ENCODE results near the gene FLNC. TPM values are rescaled to one million over a fixed set of nuclear protein-coding genes. Genes with fewer than 3 reads are reported as not detected.

Gene FLNC
- polyA plus RNA-seq, 3 donors from 2014 or later = not detected

DNA sequence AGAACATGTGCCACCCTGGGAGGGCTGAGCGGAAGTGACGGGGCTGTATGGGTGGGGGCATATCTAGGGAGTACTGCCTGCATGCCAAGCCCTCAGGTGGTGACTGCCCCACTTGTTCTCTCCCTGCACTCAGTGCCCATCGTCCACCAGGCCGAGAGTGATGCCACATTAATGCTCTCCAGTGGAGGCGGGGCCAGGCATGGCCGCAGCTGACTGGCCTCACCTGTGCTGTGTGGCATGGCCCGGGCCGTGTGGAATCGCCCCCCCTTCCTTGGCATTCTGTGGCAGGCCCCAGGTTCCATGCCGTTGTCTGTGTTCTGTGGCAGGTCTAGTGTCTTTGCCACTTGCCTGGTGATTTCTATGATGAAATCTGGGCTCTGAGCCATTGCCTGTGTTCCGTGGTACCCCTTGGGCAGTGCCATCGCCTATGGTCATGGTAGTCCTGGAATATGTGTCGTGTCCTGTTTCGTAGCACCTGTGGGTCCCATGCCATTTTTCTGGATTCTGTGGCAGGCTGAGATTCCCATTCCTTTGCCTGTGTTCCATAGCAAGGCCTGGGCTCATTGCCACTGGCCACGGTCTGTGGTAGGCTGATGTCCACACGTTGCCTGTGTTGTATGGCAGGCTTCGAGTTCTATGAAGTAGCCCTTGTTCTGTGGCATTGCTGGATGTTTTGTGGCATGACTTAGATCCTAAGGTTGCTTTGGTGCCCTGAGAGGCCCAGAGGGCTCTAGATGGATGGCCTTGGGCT, 8.9 kb downstream of the FLNC start:
- Mint-ChIP-seq H3K9me3 (no peaks in the 10 kb centered on the region), H3K4me1 (peaks cover 0 to 2% of the 10 kb centered on the region in 2 donors), H3K4me3 (no peak overlapping the region), H3K27me3 (ENCODE audit: low read depth in 3 of 3) (peaks cover 0 to 3% (median 3%) of the 10 kb centered on the region in 3 donors), H3K27ac (no peak overlapping the region), H3K36me3 (no peaks in the 10 kb centered on the region)
- no peak for DNase-seq

DNA sequence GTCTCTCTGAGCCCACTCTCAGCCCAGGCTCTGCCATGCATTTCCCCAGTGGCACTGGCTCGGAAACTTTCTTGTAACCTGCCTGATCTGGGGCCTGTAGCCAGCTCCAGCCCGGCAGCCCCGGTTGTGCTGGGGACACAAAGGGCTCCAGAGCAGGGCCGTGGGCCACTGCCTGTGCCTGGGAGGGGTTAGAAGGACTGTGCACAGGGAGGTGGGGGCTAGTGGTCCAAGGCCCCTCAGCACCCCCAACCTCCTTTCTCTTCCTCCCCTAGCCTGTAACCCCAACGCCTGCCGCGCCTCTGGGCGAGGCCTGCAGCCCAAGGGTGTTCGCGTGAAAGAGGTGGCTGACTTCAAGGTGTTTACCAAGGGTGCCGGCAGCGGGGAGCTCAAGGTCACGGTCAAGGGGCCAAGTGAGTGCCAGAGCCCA, 9.6 kb downstream of the FLNC start:
- Mint-ChIP-seq H3K9me3 (no peaks in the 10 kb centered on the region), H3K4me1 (peaks cover 0 to 2% of the 10 kb centered on the region in 2 donors), H3K4me3 (no peak overlapping the region), H3K27me3 (ENCODE audit: low read depth in 3 of 3) (peaks cover 0 to 3% (median 3%) of the 10 kb centered on the region in 3 donors), H3K27ac (no peak overlapping the region), H3K36me3 (no peaks in the 10 kb centered on the region)
- DNase-seq = no peak

DNA sequence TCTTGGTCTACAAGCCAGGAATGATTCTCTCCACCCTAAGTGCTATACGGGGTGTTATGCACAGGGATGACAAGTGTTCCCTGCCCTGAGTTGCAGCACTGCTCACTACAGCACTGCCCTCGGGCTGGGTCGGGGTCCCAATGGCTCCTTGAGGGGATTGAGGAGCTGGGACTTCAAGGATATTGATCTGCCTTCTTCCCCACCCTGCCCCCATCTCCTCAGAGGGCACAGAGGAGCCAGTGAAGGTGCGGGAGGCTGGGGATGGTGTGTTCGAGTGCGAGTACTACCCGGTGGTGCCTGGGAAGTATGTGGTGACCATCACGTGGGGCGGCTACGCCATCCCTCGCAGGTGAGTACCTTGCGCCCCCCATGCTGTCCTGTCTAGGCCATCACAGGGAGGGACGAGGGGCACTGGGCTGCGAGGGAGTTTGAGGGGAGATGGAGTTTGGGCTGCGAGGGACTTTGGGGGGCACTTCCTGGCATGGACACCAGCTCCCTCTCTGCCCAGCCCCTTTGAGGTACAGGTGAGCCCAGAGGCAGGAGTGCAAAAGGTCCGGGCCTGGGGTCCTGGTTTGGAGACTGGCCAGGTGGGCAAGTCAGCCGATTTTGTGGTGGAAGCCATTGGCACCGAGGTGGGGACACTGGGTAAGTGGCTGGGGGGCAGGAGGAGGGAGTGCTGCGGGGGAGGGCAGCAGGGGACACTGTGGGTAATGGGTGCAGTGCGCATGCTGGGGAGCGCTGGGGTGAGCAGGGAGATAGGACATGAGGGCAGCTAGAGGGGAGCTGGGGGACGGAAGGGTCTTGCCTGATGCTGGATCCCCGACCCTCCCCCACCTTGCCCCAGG, 10.3 kb downstream of the FLNC start:
- peaks cover 0 to 3% (median 3%) of the 10 kb centered on the region in 3 donors for H3K27me3 Mint-ChIP-seq (ENCODE audit: low read depth in 3 of 3)

DNA sequence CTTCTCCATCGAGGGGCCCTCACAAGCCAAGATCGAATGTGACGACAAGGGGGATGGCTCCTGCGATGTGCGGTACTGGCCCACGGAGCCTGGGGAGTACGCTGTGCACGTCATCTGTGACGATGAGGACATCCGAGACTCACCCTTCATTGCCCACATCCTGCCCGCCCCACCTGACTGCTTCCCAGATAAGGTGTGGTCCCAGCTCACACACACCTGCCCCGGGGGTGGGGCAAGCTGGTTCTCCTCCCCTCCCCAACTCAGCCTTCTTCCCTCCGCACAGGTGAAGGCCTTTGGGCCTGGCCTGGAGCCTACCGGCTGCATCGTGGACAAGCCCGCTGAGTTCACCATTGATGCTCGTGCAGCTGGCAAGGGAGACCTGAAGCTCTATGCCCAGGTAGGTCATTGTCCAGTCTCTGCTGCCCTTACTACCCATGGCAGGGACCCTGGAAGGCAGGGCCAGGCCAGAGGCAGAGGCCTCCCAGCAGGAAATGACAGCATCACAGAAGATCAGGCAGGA, 11.0 kb downstream of the FLNC start:
- Mint-ChIP-seq H3K9me3 (no peaks in the 10 kb centered on the region), H3K4me1 (peaks cover 0 to 2% of the 10 kb centered on the region in 2 donors), H3K4me3 (no peak overlapping the region), H3K36me3 (no peaks in the 10 kb centered on the region), H3K27ac (no peak overlapping the region), H3K27me3 (ENCODE audit: low read depth in 3 of 3) (peaks cover 0 to 3% (median 1%) of the 10 kb centered on the region in 3 donors)
- DNase-seq = no peak

More for the DNA sequence above, 10.3 kb downstream of the FLNC start:
- Mint-ChIP-seq H3K27ac (no peak overlapping the region), H3K9me3 (no peaks in the 10 kb centered on the region), H3K4me3 (no peak overlapping the region), H3K36me3 (no peaks in the 10 kb centered on the region), H3K4me1 (peaks cover 0 to 2% of the 10 kb centered on the region in 2 donors)
- no peak for DNase-seq

DNA sequence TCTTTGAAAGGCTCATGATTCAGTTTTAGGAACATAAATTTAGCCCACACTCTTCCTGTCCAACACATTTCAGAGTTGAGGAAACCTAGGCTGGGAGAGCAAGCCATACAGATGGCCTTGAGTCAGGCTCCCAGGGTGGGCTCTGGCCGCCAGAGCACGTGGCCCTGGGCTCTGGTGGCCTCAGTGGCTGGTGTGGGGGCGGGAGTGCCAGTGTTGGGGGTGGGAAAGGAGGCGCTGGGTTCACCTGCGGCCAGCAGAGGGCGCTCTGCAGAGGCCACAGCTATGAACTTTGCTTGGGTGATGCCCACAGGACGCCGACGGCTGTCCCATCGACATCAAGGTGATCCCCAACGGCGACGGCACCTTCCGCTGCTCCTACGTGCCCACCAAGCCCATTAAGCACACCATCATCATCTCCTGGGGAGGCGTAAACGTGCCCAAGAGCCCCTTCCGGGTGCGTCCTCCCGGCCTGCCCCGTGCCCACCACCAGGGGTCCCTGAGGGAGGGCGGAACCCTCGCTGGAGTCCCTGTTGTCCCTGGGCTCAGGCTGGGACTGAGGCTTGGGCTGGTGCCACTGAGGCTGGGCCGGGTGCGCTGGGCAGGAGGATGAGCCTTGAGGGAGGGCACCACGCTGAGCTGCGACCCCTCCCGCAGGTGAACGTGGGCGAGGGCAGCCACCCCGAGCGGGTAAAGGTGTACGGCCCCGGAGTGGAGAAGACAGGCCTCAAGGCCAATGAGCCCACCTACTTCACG, 11.9 kb downstream of the FLNC start:
- no peak overlapping the region for H3K27ac Mint-ChIP-seq
- H3K4me1 Mint-ChIP-seq = peaks cover 0 to 2% of the 10 kb centered on the region in 2 donors

DNA sequence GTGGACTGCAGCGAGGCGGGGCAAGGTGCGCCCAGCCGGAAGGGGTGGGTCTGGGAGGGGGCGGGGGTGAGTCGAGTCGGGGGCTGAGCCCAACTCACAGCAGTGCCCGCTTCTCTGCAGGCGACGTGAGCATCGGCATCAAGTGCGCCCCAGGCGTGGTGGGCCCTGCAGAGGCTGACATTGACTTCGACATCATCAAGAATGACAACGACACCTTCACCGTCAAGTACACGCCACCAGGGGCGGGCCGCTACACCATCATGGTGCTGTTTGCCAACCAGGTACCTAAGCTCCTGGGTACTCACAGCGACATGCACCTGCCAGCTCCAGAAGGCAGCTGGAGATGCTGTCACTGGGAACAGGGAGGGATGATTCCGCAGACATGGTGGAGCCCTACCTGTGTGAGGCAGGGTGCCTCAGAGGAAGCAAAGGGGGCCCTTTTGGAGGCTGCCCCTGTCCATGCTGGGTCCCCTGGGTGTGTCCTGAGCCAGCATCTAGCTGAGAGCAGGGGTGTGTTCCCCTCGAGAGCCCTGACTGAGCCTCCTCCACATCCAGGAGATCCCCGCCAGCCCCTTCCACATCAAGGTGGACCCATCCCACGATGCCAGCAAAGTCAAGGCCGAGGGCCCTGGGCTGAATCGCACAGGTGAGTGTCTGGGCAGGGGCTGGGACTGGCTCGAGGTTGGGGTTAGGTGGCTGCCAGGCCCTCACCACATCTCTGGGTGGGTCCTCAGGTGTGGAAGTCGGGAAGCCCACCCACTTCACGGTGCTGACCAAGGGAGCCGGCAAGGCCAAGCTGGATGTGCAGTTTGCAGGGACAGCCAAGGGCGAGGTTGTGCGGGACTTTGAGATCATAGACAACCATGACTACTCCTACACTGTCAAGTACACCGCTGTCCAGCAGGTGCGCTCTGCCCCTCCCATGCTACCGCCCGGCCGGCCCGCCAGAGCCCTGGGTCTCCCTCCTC, 12.8 kb downstream of the FLNC start:
- Mint-ChIP-seq H3K36me3 (no peaks in the 10 kb centered on the region), H3K27ac (no peak overlapping the region), H3K4me1 (peaks cover 0 to 2% of the 10 kb centered on the region in 2 donors), H3K27me3 (ENCODE audit: low read depth in 3 of 3) (peaks cover 0 to 1% (median 0%) of the 10 kb centered on the region in 3 donors), H3K4me3 (no peak overlapping the region), H3K9me3 (no peaks in the 10 kb centered on the region)
- DNase-seq = no peak

More for the DNA sequence above, 11.9 kb downstream of the FLNC start:
- DNase-seq = peak; percentile 39 to 50 (median 49)
- no peaks in the 10 kb centered on the region for H3K36me3 Mint-ChIP-seq
- H3K4me3 Mint-ChIP-seq = no peak overlapping the region
- peaks cover 0 to 1% (median 0%) of the 10 kb centered on the region in 3 donors for H3K27me3 Mint-ChIP-seq (ENCODE audit: low read depth in 3 of 3)
- H3K9me3 Mint-ChIP-seq = no peaks in the 10 kb centered on the region

DNA sequence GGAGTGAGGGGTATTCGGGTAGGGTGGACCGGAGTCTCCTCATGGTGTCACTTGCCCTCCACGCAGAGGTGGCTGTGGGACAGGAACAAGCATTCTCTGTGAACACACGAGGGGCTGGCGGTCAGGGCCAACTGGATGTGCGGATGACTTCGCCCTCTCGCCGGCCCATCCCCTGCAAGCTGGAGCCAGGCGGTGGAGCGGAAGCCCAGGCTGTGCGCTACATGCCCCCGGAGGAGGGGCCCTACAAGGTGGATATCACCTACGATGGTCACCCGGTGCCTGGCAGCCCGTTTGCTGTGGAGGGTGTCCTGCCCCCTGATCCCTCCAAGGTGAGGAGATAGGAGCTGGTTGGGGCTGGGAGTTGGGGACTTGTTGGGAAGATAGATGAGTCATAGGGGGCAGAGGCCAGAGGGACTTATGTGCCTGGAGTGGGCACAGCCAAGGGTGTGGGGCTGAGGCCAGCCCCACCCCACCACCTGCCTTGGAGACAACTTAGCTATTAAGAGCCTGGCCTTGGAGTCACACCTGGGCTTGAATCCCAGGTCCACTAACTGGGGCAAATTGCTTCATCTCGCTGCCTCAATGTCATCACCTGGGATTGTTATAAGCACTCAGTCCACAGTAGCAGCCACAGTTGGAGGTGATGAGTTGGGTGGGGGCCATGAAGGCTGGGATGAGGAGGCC, 13.9 kb downstream of the FLNC start:
- Mint-ChIP-seq H3K27ac (no peak overlapping the region), H3K9me3 (no peaks in the 10 kb centered on the region), H3K27me3 (ENCODE audit: low read depth in 3 of 3) (peaks cover 0 to 1% (median 0%) of the 10 kb centered on the region in 3 donors), H3K36me3 (no peaks in the 10 kb centered on the region), H3K4me3 (no peak overlapping the region), H3K4me1 (peaks cover 0 to 2% of the 10 kb centered on the region in 2 donors)
- no peak for DNase-seq

DNA sequence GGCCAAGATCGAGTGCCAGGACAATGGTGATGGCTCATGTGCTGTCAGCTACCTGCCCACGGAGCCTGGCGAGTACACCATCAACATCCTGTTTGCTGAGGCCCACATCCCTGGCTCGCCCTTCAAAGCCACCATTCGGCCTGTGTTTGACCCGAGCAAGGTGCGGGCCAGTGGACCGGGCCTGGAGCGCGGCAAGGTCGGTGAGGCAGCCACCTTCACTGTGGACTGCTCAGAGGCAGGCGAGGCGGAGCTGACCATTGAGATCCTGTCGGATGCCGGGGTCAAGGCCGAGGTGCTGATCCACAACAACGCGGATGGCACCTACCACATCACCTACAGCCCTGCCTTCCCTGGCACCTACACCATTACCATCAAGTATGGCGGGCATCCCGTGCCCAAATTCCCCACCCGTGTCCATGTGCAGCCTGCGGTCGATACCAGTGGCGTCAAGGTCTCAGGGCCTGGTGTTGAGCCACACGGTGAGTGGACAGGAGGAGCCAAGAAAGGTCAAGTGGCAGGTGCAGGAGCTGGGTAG, 14.6 kb downstream of the FLNC start:
- H3K4me1 Mint-ChIP-seq = peaks cover 0 to 2% of the 10 kb centered on the region in 2 donors
- no peaks in the 10 kb centered on the region for H3K9me3 Mint-ChIP-seq
- no peaks in the 10 kb centered on the region for H3K27me3 Mint-ChIP-seq (ENCODE audit: low read depth in 3 of 3)
- no peak for DNase-seq
- no peak overlapping the region for H3K27ac Mint-ChIP-seq
- H3K36me3 Mint-ChIP-seq = no peaks in the 10 kb centered on the region
- H3K4me3 Mint-ChIP-seq = no peak overlapping the region

DNA sequence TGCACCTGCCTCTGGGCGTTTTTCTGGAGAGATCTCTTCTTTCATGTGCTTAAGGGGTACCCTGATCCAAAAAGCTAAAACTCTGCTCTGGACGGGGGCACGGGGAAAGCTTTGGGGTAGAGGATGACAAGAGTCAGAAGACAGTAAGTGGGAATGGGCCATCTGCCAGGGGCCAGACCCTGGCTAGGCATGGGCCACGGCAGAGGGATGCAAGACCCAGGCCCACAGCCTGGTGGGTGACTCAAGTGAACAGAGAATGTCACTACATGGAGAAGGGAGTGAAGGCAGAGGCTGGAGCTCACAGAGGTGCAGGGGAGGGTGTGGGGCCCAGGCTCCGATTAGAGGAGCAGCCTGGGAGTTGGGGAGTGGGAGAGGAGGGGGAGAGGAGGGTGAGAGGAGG, 15.3 kb downstream of the FLNC start:
- DNase-seq = no peak
- peaks cover 0 to 2% (median 2%) of the 10 kb centered on the region in 3 donors for H3K27me3 Mint-ChIP-seq (ENCODE audit: low read depth in 3 of 3)
- no peaks in the 10 kb centered on the region for H3K9me3 Mint-ChIP-seq
- H3K36me3 Mint-ChIP-seq = no peaks in the 10 kb centered on the region
- peaks cover 0 to 2% of the 10 kb centered on the region in 2 donors for H3K4me1 Mint-ChIP-seq
- no peak overlapping the region for H3K4me3 Mint-ChIP-seq
- no peak overlapping the region for H3K27ac Mint-ChIP-seq

DNA sequence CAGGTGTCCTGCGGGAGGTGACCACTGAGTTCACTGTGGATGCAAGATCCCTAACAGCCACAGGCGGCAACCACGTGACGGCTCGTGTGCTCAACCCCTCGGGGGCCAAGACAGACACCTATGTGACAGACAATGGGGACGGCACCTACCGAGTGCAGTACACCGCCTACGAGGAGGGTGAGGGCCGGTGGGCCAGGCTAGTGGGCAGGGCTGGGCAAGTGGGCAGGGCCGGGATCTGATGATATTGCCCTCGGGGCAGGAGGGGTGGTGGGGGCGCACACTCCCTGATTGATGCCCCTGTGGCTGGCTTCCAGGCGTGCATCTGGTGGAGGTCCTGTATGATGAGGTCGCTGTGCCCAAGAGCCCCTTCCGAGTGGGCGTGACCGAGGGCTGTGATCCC, 15.8 kb downstream of the FLNC start:
- Mint-ChIP-seq H3K4me1 (peaks cover 0 to 2% of the 10 kb centered on the region in 2 donors), H3K36me3 (no peaks in the 10 kb centered on the region), H3K4me3 (no peak overlapping the region), H3K9me3 (no peaks in the 10 kb centered on the region), H3K27ac (no peak overlapping the region), H3K27me3 (ENCODE audit: low read depth in 3 of 3) (peaks cover 0 to 2% (median 2%) of the 10 kb centered on the region in 3 donors)
- DNase-seq = no peak

DNA sequence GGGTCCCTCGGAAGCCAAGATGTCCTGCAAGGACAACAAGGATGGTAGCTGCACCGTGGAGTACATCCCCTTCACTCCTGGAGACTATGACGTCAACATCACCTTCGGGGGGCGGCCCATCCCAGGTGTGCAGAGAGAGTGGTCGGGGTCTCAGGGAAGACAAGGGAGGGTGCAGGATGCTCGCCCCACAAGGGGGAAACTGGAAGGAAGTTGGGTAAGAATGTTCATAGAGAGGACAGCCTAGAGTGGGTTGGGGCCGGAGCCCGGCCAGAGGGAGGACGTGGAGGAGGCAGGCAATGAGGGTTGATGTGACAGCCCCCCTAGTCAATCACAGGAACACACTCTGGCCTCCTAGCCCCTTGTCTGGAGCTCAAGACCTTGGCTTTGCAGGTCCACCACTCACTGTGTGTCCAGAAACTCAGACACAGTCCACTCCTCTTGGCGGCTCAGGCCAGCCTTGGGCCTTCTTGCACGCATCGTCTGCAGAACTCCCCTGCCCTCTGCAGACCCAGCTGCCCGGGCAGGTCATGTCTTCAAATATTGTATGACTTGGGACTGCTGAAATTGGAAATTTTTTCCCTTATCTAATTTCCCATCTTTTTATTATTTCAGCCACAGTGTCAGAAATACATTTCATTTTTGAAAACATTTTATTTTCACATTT, 16.7 kb downstream of the FLNC start:
- no peak overlapping the region for H3K4me3 Mint-ChIP-seq
- H3K9me3 Mint-ChIP-seq = no peaks in the 10 kb centered on the region
- H3K27me3 Mint-ChIP-seq (ENCODE audit: low read depth in 3 of 3) = peaks cover 0 to 2% (median 2%) of the 10 kb centered on the region in 3 donors
- no peak for DNase-seq
- H3K4me1 Mint-ChIP-seq = peaks cover 0 to 2% of the 10 kb centered on the region in 2 donors
- H3K27ac Mint-ChIP-seq = no peak overlapping the region
- H3K36me3 Mint-ChIP-seq = no peaks in the 10 kb centered on the region
